Measurements from ENCODE around the gene MEP1B.

DNA sequence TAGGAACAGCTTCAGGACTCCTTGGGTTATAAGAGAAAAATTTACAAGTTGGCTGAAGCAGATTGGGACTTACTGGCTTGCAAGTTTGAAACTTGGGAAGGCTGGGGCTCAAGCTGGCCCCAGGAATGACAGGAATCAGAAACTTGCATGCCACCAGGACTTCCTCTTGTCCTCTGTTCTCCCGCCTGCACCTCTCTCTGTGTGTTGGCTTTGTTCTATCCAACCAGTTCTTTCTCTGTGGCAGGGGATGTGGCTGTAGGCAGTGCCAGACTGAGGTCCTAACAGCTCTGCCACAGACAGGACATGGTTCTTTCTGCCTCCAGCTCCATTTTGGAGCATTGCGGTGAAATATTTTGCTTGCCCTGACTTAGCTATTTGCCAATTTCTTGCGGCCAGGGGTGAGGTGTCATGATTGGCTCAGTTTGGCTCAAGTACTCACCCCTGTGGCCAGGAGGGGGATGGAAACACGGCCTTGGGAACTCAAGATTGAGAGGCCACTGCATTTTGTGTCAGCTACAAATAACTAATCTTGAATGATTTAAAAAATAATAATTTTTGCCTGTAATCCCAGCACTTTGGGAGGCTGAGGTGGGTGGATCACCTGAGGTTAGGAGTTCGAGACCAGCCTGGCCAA is 48.9 kb downstream of the MEP1B start:
- TF ChIP-seq POLR2A (IDR thresholded peaks at IDR 0.05): no peak
- TF ChIP-seq, protein P1, sequence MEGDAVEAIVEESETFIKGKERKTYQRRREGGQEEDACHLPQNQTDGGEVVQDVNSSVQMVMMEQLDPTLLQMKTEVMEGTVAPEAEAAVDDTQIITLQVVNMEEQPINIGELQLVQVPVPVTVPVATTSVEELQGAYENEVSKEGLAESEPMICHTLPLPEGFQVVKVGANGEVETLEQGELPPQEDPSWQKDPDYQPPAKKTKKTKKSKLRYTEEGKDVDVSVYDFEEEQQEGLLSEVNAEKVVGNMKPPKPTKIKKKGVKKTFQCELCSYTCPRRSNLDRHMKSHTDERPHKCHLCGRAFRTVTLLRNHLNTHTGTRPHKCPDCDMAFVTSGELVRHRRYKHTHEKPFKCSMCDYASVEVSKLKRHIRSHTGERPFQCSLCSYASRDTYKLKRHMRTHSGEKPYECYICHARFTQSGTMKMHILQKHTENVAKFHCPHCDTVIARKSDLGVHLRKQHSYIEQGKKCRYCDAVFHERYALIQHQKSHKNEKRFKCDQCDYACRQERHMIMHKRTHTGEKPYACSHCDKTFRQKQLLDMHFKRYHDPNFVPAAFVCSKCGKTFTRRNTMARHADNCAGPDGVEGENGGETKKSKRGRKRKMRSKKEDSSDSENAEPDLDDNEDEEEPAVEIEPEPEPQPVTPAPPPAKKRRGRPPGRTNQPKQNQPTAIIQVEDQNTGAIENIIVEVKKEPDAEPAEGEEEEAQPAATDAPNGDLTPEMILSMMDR (IDR thresholded peaks at IDR 0.05): no peak
